Thoracic aorta (tissue), 2 donors: ENCODE measurements around the gene SIGLEC12. TPM values are rescaled to one million over a fixed set of nuclear protein-coding genes. Genes with fewer than 3 reads are reported as not detected.
A peak's percentile ranks its signal among the peaks of the same experiment; 100 is the strongest.
"Not testable (repeated sequence)": the region's sequence is repeated elsewhere in the genome, so short reads cannot be mapped to it uniquely, and the experiment has no call there.

Experiments used
- ATAC-seq: fragments of 150-250 bp; one replicate; pipeline ENCODE4 v1.8.0; 2017; ENCODE audit warnings: low read depth; ENCODE audit not compliant: insufficient number of reproducible peaks, low FRiP score
- DNase-seq: peaks from one replicate; pipeline ENCODE4 v3.0.0-alpha.2; 2020; ENCODE audit warnings: low spot score
- H3K27ac ChIP-seq, 2 donors: fragments of 200-600 bp; sonication (generic); 1 replicate in 1 of 2; 2 replicates in 1 of 2; pipeline ENCODE4 v1.5.1; 2016; ENCODE audit warnings: mild to moderate bottlenecking in 2 of 2, moderate library complexity in 2 of 2
- H3K27me3 ChIP-seq: fragments of 200-600 bp; sonication (generic); replicated peaks from 2 replicates; pipeline ENCODE4 v1.6.0; 2016; ENCODE audit warnings: mild to moderate bottlenecking; ENCODE audit not compliant: insufficient read depth
- H3K36me3 ChIP-seq: fragments of 200-600 bp; sonication (generic); one replicate; pipeline ENCODE4 v1.5.1; 2016
- H3K4me1 ChIP-seq, 2 donors: fragments of 200-600 bp; sonication (generic); 1 replicate in 1 of 2; 2 replicates in 1 of 2; pipeline versions ENCODE4 v1.5.1 to v1.6.0; 2016; ENCODE audit warnings: low read depth in 2 of 2, mild to moderate bottlenecking in 1 of 2; ENCODE audit not compliant: control insufficient read depth in 1 of 2
- H3K4me3 ChIP-seq: fragments of 200-600 bp; sonication (generic); 2 replicates; pipeline ENCODE4 v1.5.1; 2016; ENCODE audit warnings: mild to moderate bottlenecking
- H3K9me3 ChIP-seq: fragments of 200-600 bp; sonication (generic); 2 replicates; pipeline ENCODE4 v1.5.1; 2016
- total RNA-seq, 2 donors: library from RNA; depleted of rRNA; stranded (reverse); fragments of >200 nt; gene quantifications; one replicate each; pipeline versions ENCODE4 v1.1.0 to v1.2.3, GENCODE V29; 2016
- TF ChIP-seq, protein P1 (sequence below): fragments of 200-600 bp; sonication (generic); IDR thresholded peaks from one replicate; pipeline ENCODE4 v1.5.1; 2019; ENCODE audit warnings: antibody characterized with exemption

Gene SIGLEC12
- total RNA-seq, 2 donors from 2014 or later, result 2.2 TPM; not detected in 1

DNA sequence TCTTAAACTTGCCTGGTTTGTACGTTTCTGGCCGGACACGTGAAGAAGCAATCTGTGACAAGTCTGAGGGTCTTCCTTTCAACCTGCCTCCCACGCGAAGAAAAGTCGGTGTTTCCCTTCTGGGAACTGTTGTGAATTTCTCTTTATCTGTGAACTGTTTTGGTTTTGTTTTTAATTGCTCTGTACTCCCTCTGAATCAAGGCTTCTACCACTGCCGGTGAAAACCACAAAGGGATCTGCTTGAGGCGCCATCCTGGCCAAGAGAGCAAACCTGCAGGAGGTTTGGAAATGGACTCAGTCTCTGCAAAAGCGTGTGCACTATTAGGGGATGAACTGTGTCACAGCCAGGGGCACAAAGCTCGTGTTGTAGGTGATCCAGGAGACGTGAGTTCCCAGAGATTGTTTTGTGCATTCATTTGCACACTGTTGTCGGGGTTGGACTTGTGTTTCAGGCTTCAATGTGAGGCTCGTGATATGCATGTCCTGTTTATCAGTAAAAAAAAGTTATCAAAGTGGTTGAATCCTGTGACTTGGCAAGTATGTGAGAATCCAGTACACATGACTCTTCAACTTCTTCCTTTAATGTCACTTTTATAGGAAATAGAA is 53.1 kb downstream of the SIGLEC12 start:
- no peaks in the 10 kb centered on the region for H3K36me3 ChIP-seq
- TF ChIP-seq, protein P1, sequence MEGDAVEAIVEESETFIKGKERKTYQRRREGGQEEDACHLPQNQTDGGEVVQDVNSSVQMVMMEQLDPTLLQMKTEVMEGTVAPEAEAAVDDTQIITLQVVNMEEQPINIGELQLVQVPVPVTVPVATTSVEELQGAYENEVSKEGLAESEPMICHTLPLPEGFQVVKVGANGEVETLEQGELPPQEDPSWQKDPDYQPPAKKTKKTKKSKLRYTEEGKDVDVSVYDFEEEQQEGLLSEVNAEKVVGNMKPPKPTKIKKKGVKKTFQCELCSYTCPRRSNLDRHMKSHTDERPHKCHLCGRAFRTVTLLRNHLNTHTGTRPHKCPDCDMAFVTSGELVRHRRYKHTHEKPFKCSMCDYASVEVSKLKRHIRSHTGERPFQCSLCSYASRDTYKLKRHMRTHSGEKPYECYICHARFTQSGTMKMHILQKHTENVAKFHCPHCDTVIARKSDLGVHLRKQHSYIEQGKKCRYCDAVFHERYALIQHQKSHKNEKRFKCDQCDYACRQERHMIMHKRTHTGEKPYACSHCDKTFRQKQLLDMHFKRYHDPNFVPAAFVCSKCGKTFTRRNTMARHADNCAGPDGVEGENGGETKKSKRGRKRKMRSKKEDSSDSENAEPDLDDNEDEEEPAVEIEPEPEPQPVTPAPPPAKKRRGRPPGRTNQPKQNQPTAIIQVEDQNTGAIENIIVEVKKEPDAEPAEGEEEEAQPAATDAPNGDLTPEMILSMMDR, result no peak
- H3K27me3 ChIP-seq, result no peaks in the 10 kb centered on the region
- ATAC-seq (no peak), DNase-seq (no peak)
- H3K4me1 ChIP-seq, result no peaks in the 10 kb centered on the region
- no peak overlapping the region for H3K4me3 ChIP-seq
- no peaks in the 10 kb centered on the region for H3K9me3 ChIP-seq
- no peak overlapping the region for H3K27ac ChIP-seq

DNA sequence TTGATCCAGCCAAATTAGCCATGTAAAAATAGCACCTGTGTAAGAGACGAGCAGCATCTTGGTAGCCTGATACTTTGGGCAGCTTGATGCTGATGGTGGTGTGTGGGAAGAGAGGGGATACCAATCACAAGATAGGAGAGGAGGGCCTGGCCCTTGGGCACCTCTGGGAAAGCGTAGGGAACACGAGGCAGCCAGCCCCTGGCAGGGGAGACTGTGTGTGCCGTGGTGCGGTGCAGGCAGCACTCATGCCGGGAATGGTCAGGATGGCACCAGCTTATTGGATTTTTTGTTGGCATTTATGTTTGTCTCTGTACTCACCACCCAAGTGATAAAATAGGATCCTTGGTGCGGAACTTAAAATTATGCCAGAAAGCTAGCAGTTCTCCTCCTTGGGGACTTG is 53.6 kb downstream of the SIGLEC12 start:
- Histone ChIP-seq H3K9me3 (no peaks in the 10 kb centered on the region), H3K27ac (no peak overlapping the region), H3K27me3 (no peaks in the 10 kb centered on the region), H3K4me3 (no peak overlapping the region), H3K36me3 (no peaks in the 10 kb centered on the region), H3K4me1 (no peaks in the 10 kb centered on the region)
- no peak for ATAC-seq
- TF ChIP-seq, protein P1, result no peak
- no peak for DNase-seq

DNA sequence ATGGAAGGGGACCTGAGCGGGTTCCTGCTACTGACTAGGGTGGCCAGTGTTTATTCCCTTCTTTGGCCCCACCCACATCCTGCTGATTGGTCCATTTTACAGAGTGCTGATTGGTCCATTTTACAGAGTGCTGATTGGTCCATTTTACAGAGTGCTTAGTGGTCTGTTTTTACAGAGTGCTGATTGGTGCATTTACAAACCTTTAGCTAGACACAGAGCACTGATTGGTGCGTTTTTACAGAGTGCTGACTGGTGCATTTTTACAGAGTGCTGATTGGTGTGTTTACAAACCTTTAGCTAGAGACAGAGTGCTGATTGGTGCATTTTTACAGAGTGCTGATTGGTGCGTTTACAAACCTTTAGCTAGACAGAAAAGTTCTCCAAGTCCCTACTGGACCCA is 54.1 kb downstream of the SIGLEC12 start:
- not testable (repeated sequence) for H3K4me3 ChIP-seq, ATAC-seq

DNA sequence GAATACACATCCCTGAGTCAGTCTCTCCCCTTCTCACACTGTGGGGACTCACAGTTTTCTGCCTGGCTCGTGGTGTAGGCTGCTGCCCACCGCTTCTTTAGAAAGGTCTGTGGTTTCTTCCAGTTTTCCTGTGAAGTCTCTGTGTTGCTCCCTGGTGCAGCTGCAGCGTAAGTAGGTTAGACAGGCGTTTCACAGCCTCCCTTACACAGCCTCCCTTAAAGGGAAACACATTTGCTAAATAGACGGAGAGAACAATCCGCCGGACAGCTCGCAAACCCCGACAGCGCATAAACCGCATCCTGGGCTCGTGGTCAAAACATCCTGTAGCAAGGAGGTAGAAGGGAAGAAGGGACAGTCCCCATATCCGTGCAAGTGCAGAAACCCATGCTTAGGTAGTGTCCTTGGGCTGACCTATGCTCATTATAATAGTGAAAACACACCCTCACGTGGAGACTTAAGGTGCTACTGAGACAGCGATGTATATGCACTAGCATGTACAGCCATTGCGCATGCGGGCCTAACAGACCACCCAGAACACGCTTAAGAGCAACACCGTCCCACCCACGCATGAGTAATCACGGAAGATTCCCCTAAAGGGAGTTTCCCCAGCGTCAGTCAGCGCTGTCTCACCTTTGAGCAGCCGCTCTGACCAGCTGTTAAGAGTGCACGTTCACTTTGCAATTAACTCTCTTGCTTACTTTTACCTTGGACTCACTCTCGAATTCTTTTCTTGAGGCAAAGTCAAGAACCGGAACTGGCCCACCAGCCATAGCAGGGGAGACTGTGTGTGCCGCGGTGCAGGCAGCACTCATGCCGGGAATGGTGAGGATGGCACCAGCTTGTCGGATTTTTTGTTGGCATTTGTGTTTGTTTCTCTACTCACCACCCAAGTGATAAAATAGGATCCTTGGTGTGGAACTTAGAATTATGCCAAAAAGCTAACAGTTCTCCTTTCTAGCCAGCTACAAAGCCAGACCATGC is 59.9 kb downstream of the SIGLEC12 start:
- no peaks in the 10 kb centered on the region for H3K4me1 ChIP-seq
- H3K27me3 ChIP-seq, result no peaks in the 10 kb centered on the region
- ATAC-seq, result no peak
- no peaks in the 10 kb centered on the region for H3K9me3 ChIP-seq
- peak overlapping the region; percentile 48 for H3K4me3 ChIP-seq
- TF ChIP-seq, protein P1, result no peak
- H3K36me3 ChIP-seq, result no peaks in the 10 kb centered on the region
- DNase-seq, result no peak
- H3K27ac ChIP-seq, result no peak overlapping the region

More for the DNA sequence above, 54.1 kb downstream of the SIGLEC12 start:
- H3K27ac ChIP-seq, H3K4me1 ChIP-seq, H3K27me3 ChIP-seq, H3K9me3 ChIP-seq, H3K36me3 ChIP-seq, DNase-seq: not testable (repeated sequence)

Other genes starting within 250 kb of the SIGLEC12 start
- 1 to 10 TPM in 1 of 2 donors, not detected in 1; 1.6 TPM for gene IGLON5, start 190.2 kb downstream of the SIGLEC12 start, total RNA-seq
- gene VSIG10L, start 159.7 kb downstream of the SIGLEC12 start, total RNA-seq, result 1 to 10 TPM in 1 of 2 donors, under 1 TPM in 1; 0.54 to 1.6 TPM
- gene ETFB, start 135.4 kb downstream of the SIGLEC12 start, total RNA-seq, result 10 to 100 TPM; 32.7 to 56.5 TPM
- not detected for gene CLDND2, start 132.8 kb downstream of the SIGLEC12 start, total RNA-seq
- 1 to 10 TPM in 1 of 2 donors, under 1 TPM in 1; 0.54 to 4.4 TPM for gene NKG7, start 129.1 kb downstream of the SIGLEC12 start, total RNA-seq
- not detected for gene LIM2, start 113.8 kb downstream of the SIGLEC12 start, total RNA-seq
- gene C19orf84, start 111.2 kb downstream of the SIGLEC12 start, total RNA-seq, result 1 to 10 TPM in 1 of 2 donors, not detected in 1; 1.4 TPM
- gene SIGLEC10, start 84.2 kb downstream of the SIGLEC12 start, total RNA-seq, result 10 to 100 TPM; 13.3 to 20.3 TPM
- gene SIGLEC8, start 43.3 kb downstream of the SIGLEC12 start, total RNA-seq, result under 1 TPM; 0.28 to 0.41 TPM
- gene CEACAM18, start 23.3 kb downstream of the SIGLEC12 start, total RNA-seq, result not detected
- gene SIGLEC6, start 29.9 kb upstream of the SIGLEC12 start, total RNA-seq, result 1 to 10 TPM in 1 of 2 donors, under 1 TPM in 1; 0.56 to 1.6 TPM
- 10 to 100 TPM in 1 of 2 donors, 1 to 10 TPM in 1; 6.6 to 15.6 TPM for gene ZNF175, start 69.5 kb upstream of the SIGLEC12 start, total RNA-seq
- 1 to 10 TPM in 1 of 2 donors, not detected in 1; 1.4 TPM for gene SIGLEC5, start 128.6 kb upstream of the SIGLEC12 start, total RNA-seq
- gene SIGLEC14, start 145.0 kb upstream of the SIGLEC12 start, total RNA-seq, result 10 to 100 TPM in 1 of 2 donors, 1 to 10 TPM in 1; 4.6 to 12.6 TPM
- 10 to 100 TPM; 24.1 to 72.4 TPM for gene SPACA6, start 191.5 kb upstream of the SIGLEC12 start, total RNA-seq
- gene HAS1, start 222.2 kb upstream of the SIGLEC12 start, total RNA-seq, result 10 to 100 TPM in 1 of 2 donors, 1 to 10 TPM in 1; 1.6 to 74.8 TPM